Testis (tissue), 2 donors: ENCODE data around the gene MYH11.

Source experiments
- POLR2A ChIP-seq: fragments of 450-650 bp; IDR thresholded peaks from one replicate; pipeline ENCODE4 v1.6.1; 2017; ENCODE audit warnings: antibody characterized with exemption, mild to moderate bottlenecking, moderate library complexity
- TF ChIP-seq, protein P1 (sequence below), 3 experiments: fragments of 450-650 bp in 2 of 3; fragments of 200-600 bp in 1 of 3; sonication (generic) in 1 of 3; IDR thresholded peaks; one replicate each; pipeline ENCODE4 v1.5.1; 2016 to 2019; ENCODE audit warnings: antibody characterized with exemption in 3 of 3, mild to moderate bottlenecking in 2 of 3, moderate library complexity in 1 of 3

DNA sequence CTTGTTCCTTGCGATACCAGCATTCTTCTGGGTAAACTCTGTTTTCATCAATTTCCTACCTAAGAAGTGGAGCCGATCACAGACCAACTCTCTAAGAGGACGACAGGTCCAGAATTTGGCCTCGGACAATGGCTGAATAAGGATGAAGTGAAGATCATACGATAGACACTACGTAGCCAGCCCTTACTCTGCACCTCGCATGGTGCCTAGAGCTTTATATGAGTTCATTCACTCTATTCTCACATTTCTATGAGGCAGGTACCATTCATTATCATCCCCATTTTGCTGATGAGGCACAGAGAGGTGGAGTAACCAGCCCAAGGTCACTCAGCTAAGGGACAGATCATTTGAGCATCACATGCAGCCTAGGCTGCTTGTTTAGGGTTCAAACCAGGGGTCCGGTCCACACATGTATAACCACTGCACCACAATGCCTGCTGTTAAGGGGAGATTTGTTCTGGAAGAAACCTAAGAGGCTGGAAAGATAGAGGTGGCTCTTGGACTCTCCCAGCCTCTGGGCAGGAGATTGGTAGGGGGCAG is 78.6 kb downstream of the MYH11 start:
- TF ChIP-seq, protein P1, sequence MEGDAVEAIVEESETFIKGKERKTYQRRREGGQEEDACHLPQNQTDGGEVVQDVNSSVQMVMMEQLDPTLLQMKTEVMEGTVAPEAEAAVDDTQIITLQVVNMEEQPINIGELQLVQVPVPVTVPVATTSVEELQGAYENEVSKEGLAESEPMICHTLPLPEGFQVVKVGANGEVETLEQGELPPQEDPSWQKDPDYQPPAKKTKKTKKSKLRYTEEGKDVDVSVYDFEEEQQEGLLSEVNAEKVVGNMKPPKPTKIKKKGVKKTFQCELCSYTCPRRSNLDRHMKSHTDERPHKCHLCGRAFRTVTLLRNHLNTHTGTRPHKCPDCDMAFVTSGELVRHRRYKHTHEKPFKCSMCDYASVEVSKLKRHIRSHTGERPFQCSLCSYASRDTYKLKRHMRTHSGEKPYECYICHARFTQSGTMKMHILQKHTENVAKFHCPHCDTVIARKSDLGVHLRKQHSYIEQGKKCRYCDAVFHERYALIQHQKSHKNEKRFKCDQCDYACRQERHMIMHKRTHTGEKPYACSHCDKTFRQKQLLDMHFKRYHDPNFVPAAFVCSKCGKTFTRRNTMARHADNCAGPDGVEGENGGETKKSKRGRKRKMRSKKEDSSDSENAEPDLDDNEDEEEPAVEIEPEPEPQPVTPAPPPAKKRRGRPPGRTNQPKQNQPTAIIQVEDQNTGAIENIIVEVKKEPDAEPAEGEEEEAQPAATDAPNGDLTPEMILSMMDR (IDR thresholded peaks at IDR 0.05) = no peak
- no peak for TF ChIP-seq POLR2A
